Measurements from ENCODE around the gene PPFIA1.

The PPFIA1 gene

GRCh38 chr11:70334351-70334995 lies 64.0 kb downstream of the PPFIA1 start:
- H3K4me2 ChIP-seq (ENCODE audit: low read length), result no peak overlapping the region
- no peaks in the 10 kb centered on the region for H3K79me2 ChIP-seq
- H3K4me3 ChIP-seq (ENCODE audit: low read depth, low read length), result no peak overlapping the region
- H3K9me3 ChIP-seq (ENCODE audit: control insufficient read depth, low read length), result no peaks in the 10 kb centered on the region
- H3K27ac ChIP-seq, result no peak overlapping the region
- no peak overlapping the region for H2AFZ ChIP-seq
- TF ChIP-seq, protein P1, sequence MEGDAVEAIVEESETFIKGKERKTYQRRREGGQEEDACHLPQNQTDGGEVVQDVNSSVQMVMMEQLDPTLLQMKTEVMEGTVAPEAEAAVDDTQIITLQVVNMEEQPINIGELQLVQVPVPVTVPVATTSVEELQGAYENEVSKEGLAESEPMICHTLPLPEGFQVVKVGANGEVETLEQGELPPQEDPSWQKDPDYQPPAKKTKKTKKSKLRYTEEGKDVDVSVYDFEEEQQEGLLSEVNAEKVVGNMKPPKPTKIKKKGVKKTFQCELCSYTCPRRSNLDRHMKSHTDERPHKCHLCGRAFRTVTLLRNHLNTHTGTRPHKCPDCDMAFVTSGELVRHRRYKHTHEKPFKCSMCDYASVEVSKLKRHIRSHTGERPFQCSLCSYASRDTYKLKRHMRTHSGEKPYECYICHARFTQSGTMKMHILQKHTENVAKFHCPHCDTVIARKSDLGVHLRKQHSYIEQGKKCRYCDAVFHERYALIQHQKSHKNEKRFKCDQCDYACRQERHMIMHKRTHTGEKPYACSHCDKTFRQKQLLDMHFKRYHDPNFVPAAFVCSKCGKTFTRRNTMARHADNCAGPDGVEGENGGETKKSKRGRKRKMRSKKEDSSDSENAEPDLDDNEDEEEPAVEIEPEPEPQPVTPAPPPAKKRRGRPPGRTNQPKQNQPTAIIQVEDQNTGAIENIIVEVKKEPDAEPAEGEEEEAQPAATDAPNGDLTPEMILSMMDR (IDR thresholded peaks at IDR 0.05), result no peak
- no peak overlapping the region for H3K9ac ChIP-seq
- no peaks in the 10 kb centered on the region for H3K27me3 ChIP-seq (ENCODE audit: control insufficient read depth, insufficient read depth, low read length)
- no peaks in the 10 kb centered on the region for H3K4me1 ChIP-seq
- no peaks in the 10 kb centered on the region for H3K36me3 ChIP-seq (ENCODE audit: control insufficient read depth, insufficient read depth, low read length)

- Histone ChIP-seq H2AFZ (no peak overlapping the region), H3K27ac (no peak overlapping the region), H3K9ac (no peak overlapping the region), H3K36me3 (ENCODE audit: control insufficient read depth, insufficient read depth, low read length) (no peaks in the 10 kb centered on the region), H3K9me3 (ENCODE audit: control insufficient read depth, low read length) (no peaks in the 10 kb centered on the region), H3K27me3 (ENCODE audit: control insufficient read depth, insufficient read depth, low read length) (no peaks in the 10 kb centered on the region), H3K4me2 (ENCODE audit: low read length) (no peak overlapping the region), H3K79me2 (no peaks in the 10 kb centered on the region), H3K4me3 (ENCODE audit: low read depth, low read length) (no peak overlapping the region), H3K4me1 (no peaks in the 10 kb centered on the region)
- TF ChIP-seq, protein P1 (IDR thresholded peaks at IDR 0.05), result no peak
Measured at GRCh38 chr11:70335511-70335910, 65.0 kb downstream of the PPFIA1 start.

DNA sequence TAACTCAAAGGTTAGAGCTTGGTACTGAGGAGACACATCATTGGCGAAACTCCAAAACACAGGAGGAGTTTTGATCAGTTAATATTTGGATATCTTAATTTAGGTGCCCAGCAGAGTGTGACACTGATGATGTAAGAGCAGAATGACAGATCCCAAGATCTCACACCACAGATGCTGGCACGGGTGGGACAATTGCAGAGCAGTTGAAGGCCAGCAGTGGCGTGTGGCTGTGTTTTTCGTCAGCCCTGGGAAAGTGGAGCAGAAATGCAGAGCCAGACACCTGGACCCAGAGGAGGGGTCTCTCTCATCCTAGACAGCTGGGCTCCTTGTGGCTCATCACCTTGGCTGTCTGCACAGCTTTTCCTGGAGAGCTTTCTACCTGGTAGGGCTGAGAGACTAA lies 68.1 kb downstream of the PPFIA1 start:
- Histone ChIP-seq H3K27me3 (ENCODE audit: control insufficient read depth, insufficient read depth, low read length) (no peaks in the 10 kb centered on the region), H2AFZ (no peak overlapping the region), H3K4me3 (ENCODE audit: low read depth, low read length) (no peak overlapping the region), H3K4me1 (no peaks in the 10 kb centered on the region), H3K9me3 (ENCODE audit: control insufficient read depth, low read length) (no peaks in the 10 kb centered on the region), H3K36me3 (ENCODE audit: control insufficient read depth, insufficient read depth, low read length) (no peaks in the 10 kb centered on the region), H3K9ac (no peak overlapping the region), H3K4me2 (ENCODE audit: low read length) (no peak overlapping the region), H3K79me2 (no peaks in the 10 kb centered on the region), H3K27ac (no peak overlapping the region)
- TF ChIP-seq, protein P1 (IDR thresholded peaks at IDR 0.05), result no peak

DNA sequence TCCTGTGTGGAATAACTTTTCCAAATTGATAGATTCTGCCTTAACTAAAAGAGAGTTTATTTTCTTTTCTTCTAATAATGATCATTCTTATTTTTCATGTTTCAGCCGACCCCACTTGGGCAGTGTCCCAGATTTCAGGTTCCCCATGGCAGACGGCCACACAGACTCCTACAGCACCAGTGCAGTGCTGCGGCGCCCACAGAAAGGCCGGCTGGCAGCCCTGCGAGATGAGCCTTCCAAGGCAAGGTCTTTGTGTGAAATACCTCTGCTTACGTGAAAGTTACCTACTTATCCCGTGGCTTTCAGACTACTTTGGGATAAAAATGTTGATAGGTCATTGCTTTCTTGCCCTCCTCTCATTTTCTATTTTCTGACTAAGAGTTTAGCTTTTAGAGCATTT lies 68.6 kb downstream of the PPFIA1 start:
- no peak overlapping the region for H3K4me2 ChIP-seq (ENCODE audit: low read length)
- no peak overlapping the region for H3K4me3 ChIP-seq (ENCODE audit: low read depth, low read length)
- no peak overlapping the region for H3K9ac ChIP-seq
- TF ChIP-seq, protein P1 (IDR thresholded peaks at IDR 0.05), result no peak
- H3K27ac ChIP-seq, result no peak overlapping the region
- no peak overlapping the region for H2AFZ ChIP-seq
- no peaks in the 10 kb centered on the region for H3K36me3 ChIP-seq (ENCODE audit: control insufficient read depth, insufficient read depth, low read length)
- no peaks in the 10 kb centered on the region for H3K79me2 ChIP-seq
- no peaks in the 10 kb centered on the region for H3K9me3 ChIP-seq (ENCODE audit: control insufficient read depth, low read length)
- H3K4me1 ChIP-seq, result peaks cover 2% of the 10 kb centered on the region
- no peaks in the 10 kb centered on the region for H3K27me3 ChIP-seq (ENCODE audit: control insufficient read depth, insufficient read depth, low read length)

DNA sequence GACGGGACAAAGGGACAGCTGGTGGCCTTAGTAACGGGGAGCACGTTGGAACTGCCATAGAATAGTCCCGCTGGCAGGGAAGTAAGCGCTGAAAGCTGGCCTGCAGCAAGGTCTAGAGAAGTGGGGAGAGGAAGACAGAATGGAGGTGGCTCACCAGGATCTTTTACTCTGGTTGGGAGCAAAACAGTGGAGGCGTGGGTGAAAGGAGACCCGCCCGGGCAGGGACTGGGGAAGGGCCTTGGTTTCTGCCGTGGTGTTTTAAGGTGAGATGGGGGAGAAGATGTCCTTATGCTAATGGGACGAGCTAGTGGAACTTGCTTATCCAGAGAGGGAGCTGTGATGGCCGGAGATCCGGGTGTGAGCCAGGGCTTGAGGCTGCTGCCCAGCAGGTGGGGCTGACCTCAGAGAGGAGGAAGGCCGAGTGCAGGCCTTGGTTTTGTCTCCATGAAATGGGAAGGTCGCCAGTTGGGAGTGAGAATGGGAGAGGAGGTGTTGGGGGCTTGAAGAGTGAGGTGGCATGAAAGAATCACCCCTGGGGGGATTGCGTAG lies 71.5 kb downstream of the PPFIA1 start:
- TF ChIP-seq, protein P1 (IDR thresholded peaks at IDR 0.05), result no peak
- no peak overlapping the region for H3K4me2 ChIP-seq (ENCODE audit: low read length)
- H2AFZ ChIP-seq, result no peak overlapping the region
- no peaks in the 10 kb centered on the region for H3K9me3 ChIP-seq (ENCODE audit: control insufficient read depth, low read length)
- no peak overlapping the region for H3K27ac ChIP-seq
- H3K27me3 ChIP-seq (ENCODE audit: control insufficient read depth, insufficient read depth, low read length), result no peaks in the 10 kb centered on the region
- no peak overlapping the region for H3K4me3 ChIP-seq (ENCODE audit: low read depth, low read length)
- H3K36me3 ChIP-seq (ENCODE audit: control insufficient read depth, insufficient read depth, low read length), result no peaks in the 10 kb centered on the region
- H3K79me2 ChIP-seq, result no peaks in the 10 kb centered on the region
- peaks cover 4% of the 10 kb centered on the region for H3K4me1 ChIP-seq
- no peak overlapping the region for H3K9ac ChIP-seq
